A673 (cell line): ENCODE data around the gene AQP5. TPM values are rescaled to one million over a fixed set of nuclear protein-coding genes. Genes with fewer than 3 reads are reported as not detected.

Source experiments
- BruUV-seq: library from RNA; stranded (reverse); fragments of 400-500 nt; replicated peaks from 2 replicates; lab custom pipeline; 2021; lab: Mats Ljungman, UMichigan
- CTCF ChIA-PET: fragments of 300-600 bp; sonication (Branson Sonifier 250); formaldehyde crosslinking; loops from one replicate; lab custom pipeline; 2022; ENCODE audit warnings: antibody characterized with exemption; lab: Charles Lee
- POLR2A ChIA-PET: fragments of 300-600 bp; sonication (Branson Sonifier 250); formaldehyde crosslinking; loops from one replicate; lab custom pipeline; 2022; ENCODE audit warnings: antibody characterized with exemption; ENCODE audit not compliant: low non-redundant PET; lab: Charles Lee
- DNase-seq: peaks from one replicate; pipeline ENCODE4 v3.0.0-alpha.2; 2015; ENCODE audit warnings: low spot score
- H3K27ac ChIP-seq: fragments of 200-600 bp; sonication (generic); 2 replicates; pipeline ENCODE4 v1.5.1; 2016; ENCODE audit warnings: mixed run types, low read depth, mild to moderate bottlenecking, mixed read lengths, antibody characterized with exemption, low read length; ENCODE audit not compliant: poor library complexity, severe bottlenecking
- H3K27me3 ChIP-seq: fragments of 200-600 bp; sonication (generic); replicated peaks from 2 replicates; pipeline ENCODE4 v1.6.1; 2017; ENCODE audit warnings: mixed run types, low read depth, mild to moderate bottlenecking, mixed read lengths, antibody characterized with exemption, low read length; ENCODE audit not compliant: insufficient read depth, poor library complexity
- H3K36me3 ChIP-seq: fragments of 200-600 bp; sonication (generic); 2 replicates; pipeline ENCODE4 v1.6.1; 2016; ENCODE audit warnings: mixed run types, mild to moderate bottlenecking, mixed read lengths, antibody characterized with exemption, low read length; ENCODE audit not compliant: insufficient read depth, poor library complexity, severe bottlenecking
- H3K4me1 ChIP-seq: fragments of 200-600 bp; sonication (generic); 2 replicates; pipeline ENCODE4 v1.6.1; 2017; ENCODE audit warnings: mixed run types, mild to moderate bottlenecking, mixed read lengths, antibody characterized with exemption, low read length; ENCODE audit not compliant: insufficient read depth, poor library complexity, severe bottlenecking
- H3K4me3 ChIP-seq: fragments of 200-600 bp; sonication (generic); 2 replicates; pipeline ENCODE4 v1.5.1; 2016; ENCODE audit warnings: low read depth, mixed run types, mild to moderate bottlenecking, mixed read lengths, low read length; ENCODE audit not compliant: poor library complexity, severe bottlenecking
- H3K9me3 ChIP-seq: fragments of 200-600 bp; sonication (generic); 2 replicates; pipeline ENCODE4 v1.6.1; 2016; ENCODE audit warnings: mixed run types, low read depth, mild to moderate bottlenecking, mixed read lengths, antibody characterized with exemption, low read length; ENCODE audit not compliant: poor library complexity, severe bottlenecking
- CTCF ChIP-seq: fragments of 300-800, 200-600 bp; sonication (generic); conservative IDR thresholded peaks from 2 replicates; pipeline ENCODE4 v1.5.1; 2017; ENCODE audit warnings: low read depth, mild to moderate bottlenecking, antibody characterized with exemption, low read length, moderate library complexity, mixed read lengths
- EZH2 ChIP-seq: fragments of 200-600 bp; sonication (generic); IDR thresholded peaks from 2 replicates; pipeline ENCODE4 v1.6.1; 2017; ENCODE audit warnings: borderline replicate concordance, low read depth, mild to moderate bottlenecking, mixed read lengths, antibody characterized with exemption, low read length; ENCODE audit not compliant: poor library complexity, severe bottlenecking
- intact Hi-C: fragments of 100-400 bp; cut with micrococcal nuclease; formaldehyde crosslinking; loops from one replicate; pipeline ENCODE4 v1.10.0; 2022; ENCODE audit not compliant: unreplicated experiment
- total RNA-seq: library from RNA; stranded (reverse); gene quantifications from 2 replicates; pipeline ENCODE4 v1.2.3, GENCODE V29; 2021

AQP5 gene
- total RNA-seq, 1 experiment from 2014 or later = not detected

DNA sequence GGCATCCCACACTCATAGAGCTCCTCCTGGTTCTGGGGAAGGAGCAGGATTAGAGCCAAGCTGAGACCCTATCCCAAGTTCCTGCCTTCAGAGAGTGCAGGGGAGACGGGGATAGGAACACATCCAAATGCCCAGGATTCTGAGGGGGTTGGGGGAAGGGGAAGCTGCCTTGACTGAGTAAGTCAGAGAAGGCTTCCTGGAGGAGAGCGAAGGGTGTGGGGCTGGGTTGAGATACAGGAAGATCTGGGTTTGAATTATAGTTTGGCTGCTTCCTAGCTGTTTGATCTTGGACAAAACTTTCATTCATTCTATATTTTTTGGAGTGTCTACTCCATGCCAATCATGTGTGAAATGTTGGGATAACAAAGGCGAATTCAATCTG lies 19.2 kb upstream of the AQP5 start:
- CTCF ChIA-PET = no interaction called here
- BruUV-seq = no TSS peak
- Histone ChIP-seq H3K27ac (no peak overlapping the region), H3K4me1 (no peaks in the 10 kb centered on the region), H3K36me3 (no peaks in the 10 kb centered on the region), H3K27me3 (no peaks in the 10 kb centered on the region), H3K9me3 (no peaks in the 10 kb centered on the region), H3K4me3 (no peak overlapping the region)
- POLR2A ChIA-PET = interaction anchor here (0.5 kb wide), 1 partner anchor 114 kb away, joined by 7 read pairs; the partner anchor contains the start of gene NCKAP5L
- intact Hi-C loops = loop anchor here (10.0 kb wide), 1 partner anchor 168 kb away; no protein-coding TSS in a partner anchor
- TF ChIP-seq EZH2 = no peak
- TF ChIP-seq CTCF = no peak
- DNase-seq = no peak

GRCh38 chr12:49942921-49943624 lies 18.6 kb upstream of the AQP5 start:
- ChIA-PET CTCF (no interaction called here), POLR2A (no interaction called here)
- TF ChIP-seq EZH2 (no peak), CTCF (no peak)
- H3K9me3 ChIP-seq = no peaks in the 10 kb centered on the region
- no peaks in the 10 kb centered on the region for H3K36me3 ChIP-seq
- H3K27ac ChIP-seq = no peak overlapping the region
- intact Hi-C loops = loop anchor here (10.0 kb wide), 1 partner anchor 168 kb away; no protein-coding TSS in a partner anchor
- no TSS peak for BruUV-seq
- H3K27me3 ChIP-seq = no peaks in the 10 kb centered on the region
- H3K4me1 ChIP-seq = no peaks in the 10 kb centered on the region
- DNase-seq = no peak
- H3K4me3 ChIP-seq = no peak overlapping the region

DNA sequence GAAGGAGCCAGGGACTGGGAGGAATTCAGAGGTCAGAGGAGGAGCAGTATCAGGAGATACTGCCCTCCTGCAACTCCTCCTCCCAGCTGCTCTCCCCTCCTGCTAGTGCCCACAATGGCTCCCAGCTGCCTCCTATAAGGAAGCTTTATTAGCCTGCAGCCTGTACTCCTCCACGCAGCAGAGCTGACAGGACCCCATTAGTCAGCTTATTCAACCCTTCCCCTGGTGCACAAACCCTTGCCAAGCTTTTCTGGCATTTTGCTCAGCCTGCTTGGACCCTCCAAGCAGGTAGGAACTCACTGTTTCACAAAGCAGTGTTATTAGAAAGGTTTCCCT lies 18.1 kb upstream of the AQP5 start:
- no peak for TF ChIP-seq CTCF
- no peak for TF ChIP-seq EZH2
- H3K4me3 ChIP-seq = no peak overlapping the region
- no peak overlapping the region for H3K27ac ChIP-seq
- H3K9me3 ChIP-seq = no peaks in the 10 kb centered on the region
- no peaks in the 10 kb centered on the region for H3K4me1 ChIP-seq
- no peaks in the 10 kb centered on the region for H3K36me3 ChIP-seq
- no TSS peak for BruUV-seq
- no peak for DNase-seq
- CTCF ChIA-PET = no interaction called here
- H3K27me3 ChIP-seq = no peaks in the 10 kb centered on the region
- intact Hi-C loops = loop anchor here (10.0 kb wide), 1 partner anchor 169 kb away; no protein-coding TSS in a partner anchor
- POLR2A ChIA-PET = no interaction called here
